KMS-11 (cell line): ENCODE results near the gene SPEM1.

Experiments used
- H2AFZ ChIP-seq: fragments of 200-600 bp; sonication (generic); 2 replicates; pipeline ENCODE4 v1.6.1; 2016; ENCODE audit warnings: antibody characterized with exemption, mixed run types, low read depth
- H3K27ac ChIP-seq: fragments of 200-600 bp; sonication (generic); 2 replicates; pipeline ENCODE4 v1.6.1; 2016; ENCODE audit warnings: mild to moderate bottlenecking, mixed run types
- H3K27me3 ChIP-seq: fragments of 200-600 bp; sonication (generic); 2 replicates; pipeline ENCODE4 v1.6.1; 2017; ENCODE audit warnings: mild to moderate bottlenecking, low read depth, mixed run types, moderate library complexity; ENCODE audit not compliant: insufficient read depth
- H3K36me3 ChIP-seq: fragments of 200-600 bp; sonication (generic); 2 replicates; pipeline ENCODE4 v1.6.1; 2017; ENCODE audit warnings: mild to moderate bottlenecking, mixed run types; ENCODE audit not compliant: insufficient read depth
- H3K4me1 ChIP-seq: fragments of 200-600 bp; sonication (generic); 2 replicates; pipeline ENCODE4 v1.6.1; 2016; ENCODE audit warnings: mild to moderate bottlenecking, low read depth, mixed run types; ENCODE audit not compliant: poor library complexity, severe bottlenecking
- H3K4me2 ChIP-seq: fragments of 200-600 bp; sonication (generic); 2 replicates; pipeline ENCODE4 v1.7.0; 2016; ENCODE audit warnings: mild to moderate bottlenecking, mixed run types
- H3K4me3 ChIP-seq: fragments of 200-600 bp; sonication (generic); IDR thresholded peaks from 2 replicates; pipeline ENCODE4 v1.6.1; 2017; ENCODE audit warnings: low read depth, low read length, mixed read lengths; ENCODE audit not compliant: insufficient read depth
- H3K79me2 ChIP-seq: fragments of 200-600 bp; sonication (generic); 2 replicates; pipeline ENCODE4 v1.6.1; 2016; ENCODE audit warnings: low read depth, mixed run types; ENCODE audit not compliant: insufficient read depth
- H3K9ac ChIP-seq: fragments of 200-600 bp; sonication (generic); 2 replicates; pipeline ENCODE4 v1.6.1; 2016; ENCODE audit warnings: mild to moderate bottlenecking, mixed run types
- H4K20me1 ChIP-seq: fragments of 200-600 bp; sonication (generic); 2 replicates; pipeline ENCODE4 v1.6.1; 2016; ENCODE audit warnings: mild to moderate bottlenecking, mixed run types; ENCODE audit not compliant: insufficient read depth
- TF ChIP-seq, protein P1 (sequence below): fragments of 200-600 bp; sonication (generic); conservative IDR thresholded peaks from 2 replicates; pipeline ENCODE4 v1.6.1; 2017; ENCODE audit warnings: low read depth, mild to moderate bottlenecking, antibody characterized with exemption, low read length, moderate library complexity, mixed read lengths

The SPEM1 gene

DNA sequence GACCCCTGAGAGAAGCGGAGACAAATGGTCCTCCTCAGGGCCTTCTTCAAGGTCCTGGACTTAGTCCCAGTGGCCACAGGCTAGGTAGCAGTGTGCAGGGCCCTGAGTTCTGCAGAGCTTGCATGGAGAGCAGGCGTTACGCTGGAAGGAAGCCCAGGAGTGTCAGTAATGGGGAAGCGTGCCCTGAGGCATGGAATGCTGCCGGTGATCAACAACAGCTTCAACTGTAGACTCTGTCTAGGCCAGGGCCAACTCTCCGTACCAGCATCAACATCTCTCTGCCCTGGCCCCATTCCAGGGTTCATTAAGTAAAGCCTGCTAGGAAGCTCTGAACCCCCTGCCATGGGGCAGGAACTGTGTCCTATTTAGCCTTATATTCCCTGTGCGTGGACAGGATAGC lies 39.8 kb upstream of the SPEM1 start:
- no peak overlapping the region for H3K27ac ChIP-seq
- no peak overlapping the region for H2AFZ ChIP-seq
- H3K36me3 ChIP-seq: no peaks in the 10 kb centered on the region
- no peaks in the 10 kb centered on the region for H4K20me1 ChIP-seq
- TF ChIP-seq, protein P1, sequence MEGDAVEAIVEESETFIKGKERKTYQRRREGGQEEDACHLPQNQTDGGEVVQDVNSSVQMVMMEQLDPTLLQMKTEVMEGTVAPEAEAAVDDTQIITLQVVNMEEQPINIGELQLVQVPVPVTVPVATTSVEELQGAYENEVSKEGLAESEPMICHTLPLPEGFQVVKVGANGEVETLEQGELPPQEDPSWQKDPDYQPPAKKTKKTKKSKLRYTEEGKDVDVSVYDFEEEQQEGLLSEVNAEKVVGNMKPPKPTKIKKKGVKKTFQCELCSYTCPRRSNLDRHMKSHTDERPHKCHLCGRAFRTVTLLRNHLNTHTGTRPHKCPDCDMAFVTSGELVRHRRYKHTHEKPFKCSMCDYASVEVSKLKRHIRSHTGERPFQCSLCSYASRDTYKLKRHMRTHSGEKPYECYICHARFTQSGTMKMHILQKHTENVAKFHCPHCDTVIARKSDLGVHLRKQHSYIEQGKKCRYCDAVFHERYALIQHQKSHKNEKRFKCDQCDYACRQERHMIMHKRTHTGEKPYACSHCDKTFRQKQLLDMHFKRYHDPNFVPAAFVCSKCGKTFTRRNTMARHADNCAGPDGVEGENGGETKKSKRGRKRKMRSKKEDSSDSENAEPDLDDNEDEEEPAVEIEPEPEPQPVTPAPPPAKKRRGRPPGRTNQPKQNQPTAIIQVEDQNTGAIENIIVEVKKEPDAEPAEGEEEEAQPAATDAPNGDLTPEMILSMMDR: no peak
- H3K4me1 ChIP-seq: no peaks in the 10 kb centered on the region
- no peak overlapping the region for H3K9ac ChIP-seq
- H3K79me2 ChIP-seq: no peaks in the 10 kb centered on the region
- no peak overlapping the region for H3K4me3 ChIP-seq
- no peak overlapping the region for H3K4me2 ChIP-seq
- H3K27me3 ChIP-seq: no peaks in the 10 kb centered on the region

DNA sequence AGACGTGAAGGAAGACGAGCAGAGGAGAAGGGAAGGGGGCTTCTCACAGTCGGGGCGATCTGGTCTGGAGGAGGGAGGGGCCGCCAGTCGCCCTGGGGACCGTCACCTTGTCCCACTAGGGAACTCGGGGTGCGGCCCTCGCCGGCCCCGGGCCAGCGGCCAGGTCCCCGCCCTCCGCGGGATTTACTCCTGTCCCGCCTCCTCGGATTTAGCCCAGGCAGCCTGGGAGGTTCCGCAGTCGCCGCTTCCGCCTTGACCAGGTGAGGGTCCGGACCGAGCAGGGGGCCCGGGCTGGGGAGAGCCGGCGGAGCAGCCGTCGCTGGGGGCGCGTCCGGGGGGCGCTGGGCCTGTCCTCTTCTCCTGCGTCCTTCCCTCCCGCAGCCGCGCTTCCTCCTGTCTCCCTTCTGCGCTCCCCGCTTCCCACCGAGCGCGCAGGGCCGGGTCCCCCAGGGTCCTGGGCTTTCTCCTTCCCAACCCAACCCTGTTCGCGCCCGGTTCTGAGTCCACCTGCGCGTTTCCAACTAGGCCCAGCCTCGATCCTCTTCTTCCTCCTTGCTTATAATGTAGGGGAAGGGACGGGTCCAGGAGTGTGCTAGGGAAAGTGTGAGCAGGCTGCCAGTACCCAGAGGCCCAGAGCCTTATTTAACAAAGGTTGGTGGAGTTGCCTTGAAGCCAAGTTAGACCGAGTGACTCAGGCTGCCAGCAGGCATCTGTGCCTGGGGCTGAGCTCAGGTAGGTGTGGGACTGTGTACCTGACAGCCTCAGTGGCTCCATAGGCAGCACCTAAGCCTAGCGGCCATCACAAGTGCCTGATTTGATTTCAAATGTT lies 39.1 kb upstream of the SPEM1 start, which contains the start of gene TNK1:
Gene TNK1, plus strand, starts transcription at position 235 of the 829 bp plus-strand sequence. CDS start 1,838 bp downstream, outside the sequence.
- H3K27ac ChIP-seq: no peak within 1 kb of the TSS
- no peaks in the 10 kb centered on the region for H3K4me1 ChIP-seq
- no peaks in the 10 kb centered on the region for H3K79me2 ChIP-seq
- no peak within 1 kb of the TSS for H2AFZ ChIP-seq
- TF ChIP-seq, protein P1: no peak
- H4K20me1 ChIP-seq: no peaks in the 10 kb centered on the region
- no peak within 1 kb of the TSS for H3K4me2 ChIP-seq
- H3K27me3 ChIP-seq: no peaks in the 10 kb centered on the region
- no peaks in the 10 kb centered on the region for H3K36me3 ChIP-seq
- H3K9ac ChIP-seq: no peak within 1 kb of the TSS
- no peak within 1 kb of the TSS for H3K4me3 ChIP-seq

DNA sequence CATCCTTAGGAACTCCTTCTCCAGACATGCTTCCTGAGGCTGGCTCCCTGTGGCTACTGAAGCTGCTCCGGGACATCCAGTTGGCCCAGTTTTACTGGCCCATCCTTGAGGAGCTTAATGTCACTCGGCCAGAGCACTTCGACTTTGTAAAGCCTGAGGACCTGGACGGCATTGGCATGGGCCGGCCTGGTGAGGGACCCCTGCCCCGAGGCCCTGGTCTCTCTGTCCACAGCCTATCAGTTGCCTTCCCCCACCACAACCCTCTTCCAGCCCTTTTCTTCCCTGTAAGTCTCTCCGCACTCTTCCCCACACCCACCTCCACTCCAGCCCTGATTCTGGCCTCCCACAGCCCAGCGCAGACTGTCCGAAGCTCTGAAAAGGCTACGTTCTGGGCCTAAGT lies 37.2 kb upstream of the SPEM1 start:
- Histone ChIP-seq H3K4me2 (no peak overlapping the region), H2AFZ (no peak overlapping the region), H3K27me3 (no peaks in the 10 kb centered on the region), H3K4me3 (no peak overlapping the region), H3K27ac (no peak overlapping the region), H3K9ac (no peak overlapping the region), H4K20me1 (no peaks in the 10 kb centered on the region), H3K79me2 (no peaks in the 10 kb centered on the region), H3K36me3 (no peaks in the 10 kb centered on the region), H3K4me1 (no peaks in the 10 kb centered on the region)
- TF ChIP-seq, protein P1: no peak

DNA sequence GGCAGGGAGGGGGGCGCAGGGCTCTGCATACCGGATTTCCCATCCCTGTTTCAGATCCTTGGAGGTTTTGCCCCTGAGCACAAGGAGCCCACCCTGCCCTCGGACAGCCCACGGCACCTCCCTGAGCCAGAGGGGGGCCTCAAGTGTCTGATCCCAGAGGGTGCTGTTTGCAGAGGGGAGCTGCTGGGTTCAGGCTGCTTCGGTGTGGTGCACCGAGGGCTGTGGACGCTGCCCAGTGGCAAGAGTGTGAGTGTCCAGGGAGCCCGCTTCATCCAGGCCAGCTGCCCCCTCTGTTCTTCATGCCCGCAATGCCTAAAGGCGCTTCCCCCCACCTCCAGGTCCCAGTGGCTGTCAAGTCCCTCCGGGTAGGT lies 36.8 kb upstream of the SPEM1 start:
- Histone ChIP-seq H3K9ac (no peak overlapping the region), H3K27me3 (no peaks in the 10 kb centered on the region), H4K20me1 (no peaks in the 10 kb centered on the region), H3K4me2 (no peak overlapping the region), H3K36me3 (no peaks in the 10 kb centered on the region), H2AFZ (no peak overlapping the region), H3K4me1 (no peaks in the 10 kb centered on the region), H3K27ac (no peak overlapping the region), H3K4me3 (no peak overlapping the region), H3K79me2 (no peaks in the 10 kb centered on the region)
- TF ChIP-seq, protein P1: no peak
